Measurements from ENCODE around the gene FRMPD4.

The FRMPD4 gene

DNA sequence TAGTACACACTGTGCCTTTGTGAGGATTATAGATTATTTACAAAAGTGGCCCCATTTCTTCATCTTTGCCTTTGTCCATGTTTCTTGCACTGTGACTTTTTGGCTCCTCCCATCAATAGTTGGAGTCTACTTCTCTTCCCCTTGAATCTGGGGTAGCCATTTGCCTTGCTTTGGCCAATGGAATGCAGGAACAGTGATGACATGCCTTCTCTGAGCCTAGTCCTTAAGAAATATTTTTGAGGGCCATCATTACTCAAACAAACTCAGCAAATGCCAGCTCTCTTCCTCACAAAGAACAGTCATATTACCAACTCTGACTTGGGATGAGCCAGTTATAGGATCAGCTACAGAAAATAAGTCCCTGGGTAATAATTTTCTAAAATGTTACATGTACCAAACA lies 189.6 kb downstream of the FRMPD4 start:
- TF ChIP-seq, protein P1, sequence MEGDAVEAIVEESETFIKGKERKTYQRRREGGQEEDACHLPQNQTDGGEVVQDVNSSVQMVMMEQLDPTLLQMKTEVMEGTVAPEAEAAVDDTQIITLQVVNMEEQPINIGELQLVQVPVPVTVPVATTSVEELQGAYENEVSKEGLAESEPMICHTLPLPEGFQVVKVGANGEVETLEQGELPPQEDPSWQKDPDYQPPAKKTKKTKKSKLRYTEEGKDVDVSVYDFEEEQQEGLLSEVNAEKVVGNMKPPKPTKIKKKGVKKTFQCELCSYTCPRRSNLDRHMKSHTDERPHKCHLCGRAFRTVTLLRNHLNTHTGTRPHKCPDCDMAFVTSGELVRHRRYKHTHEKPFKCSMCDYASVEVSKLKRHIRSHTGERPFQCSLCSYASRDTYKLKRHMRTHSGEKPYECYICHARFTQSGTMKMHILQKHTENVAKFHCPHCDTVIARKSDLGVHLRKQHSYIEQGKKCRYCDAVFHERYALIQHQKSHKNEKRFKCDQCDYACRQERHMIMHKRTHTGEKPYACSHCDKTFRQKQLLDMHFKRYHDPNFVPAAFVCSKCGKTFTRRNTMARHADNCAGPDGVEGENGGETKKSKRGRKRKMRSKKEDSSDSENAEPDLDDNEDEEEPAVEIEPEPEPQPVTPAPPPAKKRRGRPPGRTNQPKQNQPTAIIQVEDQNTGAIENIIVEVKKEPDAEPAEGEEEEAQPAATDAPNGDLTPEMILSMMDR (conservative IDR thresholded peaks at IDR 0.05; ENCODE audit: low read depth) = no peak
- ChIA-PET CTCF (interaction anchor here (0.6 kb wide), 1 partner anchor 947 kb away, joined by 3 read pairs; no protein-coding TSS in a partner anchor), POLR2A (ENCODE audit: low non-redundant PET) (no interaction called here)
- no peak overlapping the region for H3K27ac ChIP-seq
- no peak for DNase-seq (ENCODE audit: low spot score)

DNA sequence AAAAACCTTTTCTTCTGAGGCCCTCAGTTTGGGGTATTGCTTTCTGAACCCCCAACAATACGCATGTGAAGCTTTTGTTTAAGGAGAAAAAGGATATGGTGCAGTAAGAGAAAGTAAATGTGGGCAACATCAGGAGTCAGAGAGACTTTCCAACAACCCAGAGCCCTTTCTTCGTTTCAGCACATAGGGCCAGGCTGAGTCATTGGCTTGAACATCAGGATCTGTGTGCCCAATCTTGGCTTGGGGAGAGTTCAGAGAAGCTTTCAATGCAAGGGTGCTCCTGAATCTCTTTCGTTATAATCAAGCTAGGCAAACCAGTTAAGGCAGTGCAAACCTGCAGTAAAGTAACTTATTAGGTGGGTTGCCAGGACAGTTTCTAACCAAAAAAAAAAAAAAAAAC lies 191.2 kb downstream of the FRMPD4 start:
- ChIA-PET CTCF (no interaction called here), POLR2A (ENCODE audit: low non-redundant PET) (no interaction called here)
- TF ChIP-seq, protein P1 (conservative IDR thresholded peaks at IDR 0.05; ENCODE audit: low read depth) = no peak
- H3K27ac ChIP-seq = no peak overlapping the region
- DNase-seq (ENCODE audit: low spot score) = no peak

GRCh38 chrX:12330841-12331240 lies 192.6 kb downstream of the FRMPD4 start:
- no peak overlapping the region for H3K27ac ChIP-seq
- TF ChIP-seq, protein P1 (conservative IDR thresholded peaks at IDR 0.05; ENCODE audit: low read depth) = no peak
- CTCF ChIA-PET = interaction anchor here (0.7 kb wide), 1 partner anchor 439 kb away, joined by 5 read pairs; no protein-coding TSS in a partner anchor
- DNase-seq (ENCODE audit: low spot score) = no peak
- POLR2A ChIA-PET (ENCODE audit: low non-redundant PET) = no interaction called here

DNA sequence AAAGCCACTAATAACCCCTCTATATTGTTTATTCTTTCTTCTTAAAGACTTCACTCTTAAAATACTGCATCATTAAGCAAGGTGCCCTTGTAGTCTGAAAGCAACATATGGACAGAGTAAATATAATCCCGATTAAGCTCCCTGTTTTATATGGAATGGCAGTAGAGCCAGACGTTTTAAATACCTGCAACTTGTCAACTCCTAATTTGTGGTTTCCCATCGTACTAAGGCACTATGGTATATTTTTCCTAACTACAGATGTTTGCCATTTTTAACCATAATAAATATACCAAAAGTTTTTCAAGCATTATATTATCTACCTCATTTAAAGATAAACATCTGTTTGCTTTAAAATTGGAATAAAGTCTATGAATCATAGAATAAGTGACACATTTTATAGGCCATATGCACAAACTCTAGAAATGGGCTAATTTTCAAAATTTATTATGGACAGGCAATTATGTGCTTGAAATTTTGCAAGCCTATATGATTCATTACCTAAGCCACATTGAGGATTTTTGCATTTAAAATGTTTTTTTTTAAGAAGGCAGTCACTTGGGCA lies 194.6 kb downstream of the FRMPD4 start:
- no peak overlapping the region for H3K27ac ChIP-seq
- TF ChIP-seq, protein P1 (conservative IDR thresholded peaks at IDR 0.05; ENCODE audit: low read depth) = no peak
- DNase-seq (ENCODE audit: low spot score) = no peak
- CTCF ChIA-PET = no interaction called here
- POLR2A ChIA-PET (ENCODE audit: low non-redundant PET) = no interaction called here

DNA sequence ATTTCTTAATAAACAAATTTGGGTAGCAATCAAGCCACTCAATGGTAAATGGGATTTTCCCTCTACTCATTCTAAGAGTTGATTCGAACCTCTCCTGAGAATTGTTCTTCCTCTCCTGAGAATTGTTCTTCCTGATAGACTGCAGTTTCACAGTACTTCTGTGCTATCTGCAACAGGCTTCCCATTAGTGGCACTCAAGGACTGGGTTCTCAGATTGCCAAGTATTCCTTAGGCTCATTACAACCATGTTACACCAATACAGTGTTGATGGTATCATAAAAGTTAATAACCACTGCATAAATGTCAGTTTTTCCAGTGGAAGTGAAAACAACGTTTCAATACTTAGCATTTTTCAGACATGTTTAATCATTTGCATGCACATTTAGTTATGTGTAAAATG lies 201.6 kb downstream of the FRMPD4 start:
- no peak overlapping the region for H3K27ac ChIP-seq
- TF ChIP-seq, protein P1 (conservative IDR thresholded peaks at IDR 0.05; ENCODE audit: low read depth) = no peak
- CTCF ChIA-PET = no interaction called here
- POLR2A ChIA-PET (ENCODE audit: low non-redundant PET) = no interaction called here
- no peak for DNase-seq (ENCODE audit: low spot score)

GRCh38 chrX:12344954-12345353 lies 206.7 kb downstream of the FRMPD4 start:
- DNase-seq (ENCODE audit: low spot score) = no peak
- H3K27ac ChIP-seq = no peak overlapping the region

More at GRCh38 chrX:12344954-12345353, 206.7 kb downstream of the FRMPD4 start:
- TF ChIP-seq, protein P1 (conservative IDR thresholded peaks at IDR 0.05; ENCODE audit: low read depth) = no peak
- ChIA-PET CTCF (no interaction called here), POLR2A (ENCODE audit: low non-redundant PET) (no interaction called here)

Measured in RWPE1 (cell line).